Thyroid gland (tissue), 4 donors: Measurements from ENCODE around the gene TM4SF5.

Experiments
- POLR2A ChIP-seq, 2 donors: fragments of 450-650 bp; IDR thresholded peaks; one replicate each; pipeline ENCODE4 v1.6.1; 2017; ENCODE audit warnings: antibody characterized with exemption in 2 of 2, mild to moderate bottlenecking in 2 of 2, moderate library complexity in 1 of 2
- TF ChIP-seq, protein P1 (sequence below), 6 experiments: fragments of 200-600 bp in 3 of 6; fragments of 450-650 bp in 3 of 6; sonication (generic) in 3 of 6; IDR thresholded peaks; one replicate each; pipeline ENCODE4 v1.5.1; 2016 to 2019; ENCODE audit warnings: antibody characterized with exemption in 6 of 6, mild to moderate bottlenecking in 2 of 6, inconsistent platforms in 1 of 6, moderate library complexity in 1 of 6

DNA sequence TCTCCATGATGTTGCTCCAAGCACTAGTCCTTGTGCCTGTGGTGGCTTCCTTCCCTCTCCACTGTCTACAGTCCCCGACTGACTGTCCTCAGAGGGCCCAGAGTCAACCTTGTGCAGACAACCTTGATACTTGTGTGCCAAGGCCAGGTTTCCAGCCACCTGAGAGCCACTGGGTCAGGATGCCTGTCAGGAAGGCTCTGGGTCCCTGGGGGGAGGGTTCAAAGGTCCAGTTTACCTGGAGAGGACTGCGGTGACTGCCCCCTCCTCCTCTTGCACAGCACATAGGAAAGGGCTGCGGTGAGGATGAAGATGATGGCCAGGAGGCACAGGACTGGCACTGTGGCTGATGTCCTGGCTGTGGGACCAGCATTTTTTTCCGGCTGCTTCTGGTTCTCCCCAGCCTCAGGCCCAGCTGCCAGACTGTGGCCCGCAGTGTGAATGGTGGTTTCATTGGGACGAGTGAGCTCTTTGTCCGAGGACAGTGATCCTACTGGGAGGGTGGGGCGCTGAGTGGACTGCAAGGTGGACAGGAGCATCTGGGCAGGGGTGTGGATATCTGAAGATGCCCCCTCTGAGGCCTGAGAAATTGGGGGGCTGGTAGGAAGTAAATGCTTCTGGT is 36.7 kb upstream of the TM4SF5 start:
- TF ChIP-seq, protein P1, sequence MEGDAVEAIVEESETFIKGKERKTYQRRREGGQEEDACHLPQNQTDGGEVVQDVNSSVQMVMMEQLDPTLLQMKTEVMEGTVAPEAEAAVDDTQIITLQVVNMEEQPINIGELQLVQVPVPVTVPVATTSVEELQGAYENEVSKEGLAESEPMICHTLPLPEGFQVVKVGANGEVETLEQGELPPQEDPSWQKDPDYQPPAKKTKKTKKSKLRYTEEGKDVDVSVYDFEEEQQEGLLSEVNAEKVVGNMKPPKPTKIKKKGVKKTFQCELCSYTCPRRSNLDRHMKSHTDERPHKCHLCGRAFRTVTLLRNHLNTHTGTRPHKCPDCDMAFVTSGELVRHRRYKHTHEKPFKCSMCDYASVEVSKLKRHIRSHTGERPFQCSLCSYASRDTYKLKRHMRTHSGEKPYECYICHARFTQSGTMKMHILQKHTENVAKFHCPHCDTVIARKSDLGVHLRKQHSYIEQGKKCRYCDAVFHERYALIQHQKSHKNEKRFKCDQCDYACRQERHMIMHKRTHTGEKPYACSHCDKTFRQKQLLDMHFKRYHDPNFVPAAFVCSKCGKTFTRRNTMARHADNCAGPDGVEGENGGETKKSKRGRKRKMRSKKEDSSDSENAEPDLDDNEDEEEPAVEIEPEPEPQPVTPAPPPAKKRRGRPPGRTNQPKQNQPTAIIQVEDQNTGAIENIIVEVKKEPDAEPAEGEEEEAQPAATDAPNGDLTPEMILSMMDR (IDR thresholded peaks at IDR 0.05), result no peak
- TF ChIP-seq POLR2A (IDR thresholded peaks at IDR 0.05), result no peak
